Adipocyte (in vitro differentiated cells): ENCODE measurements around the gene ULBP2.
"Not testable (repeated sequence)": the region's sequence is repeated elsewhere in the genome, so short reads cannot be mapped to it uniquely, and the experiment has no call there.

Experiments
- DNase-seq: peaks from one replicate; pipeline ENCODE4 v3.0.0-alpha.2; 2015; ENCODE audit warnings: low read depth
- H3K27me3 ChIP-seq: replicated peaks from 2 replicates; pipeline ENCODE4 v1.7.0; 2013; ENCODE audit warnings: mild to moderate bottlenecking, low read length, moderate library complexity; ENCODE audit not compliant: control insufficient read depth, insufficient read depth
- H3K36me3 ChIP-seq: 2 replicates; pipeline ENCODE4 v1.7.0; 2013; ENCODE audit warnings: low read length, mild to moderate bottlenecking, moderate library complexity; ENCODE audit not compliant: control insufficient read depth, insufficient read depth, severe bottlenecking
- H3K4me1 ChIP-seq: 2 replicates; pipeline ENCODE4 v1.7.0; 2013; ENCODE audit warnings: mild to moderate bottlenecking, low read length, moderate library complexity; ENCODE audit not compliant: control insufficient read depth, insufficient read depth
- H3K4me3 ChIP-seq: 2 replicates; pipeline ENCODE4 v1.7.0; 2013; ENCODE audit warnings: mild to moderate bottlenecking, low read length, moderate library complexity
- H3K9ac ChIP-seq: 2 replicates; pipeline ENCODE4 v1.7.0; 2013; ENCODE audit warnings: mild to moderate bottlenecking, low read length, moderate library complexity
- H3K9me3 ChIP-seq: 2 replicates; pipeline ENCODE4 v1.7.0; 2013; ENCODE audit warnings: mild to moderate bottlenecking, low read length, moderate library complexity; ENCODE audit not compliant: control insufficient read depth

The ULBP2 gene

DNA sequence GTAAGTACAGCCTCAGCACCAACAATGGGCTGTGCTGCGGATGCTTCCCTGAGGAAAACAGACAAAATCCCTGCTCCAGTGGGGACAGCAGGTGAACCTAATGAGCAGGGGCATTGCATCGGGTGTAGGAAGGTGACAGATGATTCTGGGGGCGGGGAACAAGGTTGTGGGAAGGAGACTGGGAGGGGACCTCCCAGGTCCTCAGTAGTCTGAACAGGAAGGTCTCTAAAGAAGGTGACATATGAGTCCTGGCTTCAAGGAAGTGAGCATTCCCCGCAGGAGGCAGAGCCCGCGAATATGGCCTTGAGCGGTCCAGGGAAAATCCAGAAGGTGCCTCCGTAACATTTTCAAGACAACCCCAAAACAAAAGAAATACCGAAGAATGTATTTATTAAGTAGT is 41.3 kb downstream of the ULBP2 start:
- Histone ChIP-seq H3K27me3 (peaks cover 77% of the 10 kb centered on the region), H3K9me3 (peaks cover 16% of the 10 kb centered on the region)
- no peak for DNase-seq

DNA sequence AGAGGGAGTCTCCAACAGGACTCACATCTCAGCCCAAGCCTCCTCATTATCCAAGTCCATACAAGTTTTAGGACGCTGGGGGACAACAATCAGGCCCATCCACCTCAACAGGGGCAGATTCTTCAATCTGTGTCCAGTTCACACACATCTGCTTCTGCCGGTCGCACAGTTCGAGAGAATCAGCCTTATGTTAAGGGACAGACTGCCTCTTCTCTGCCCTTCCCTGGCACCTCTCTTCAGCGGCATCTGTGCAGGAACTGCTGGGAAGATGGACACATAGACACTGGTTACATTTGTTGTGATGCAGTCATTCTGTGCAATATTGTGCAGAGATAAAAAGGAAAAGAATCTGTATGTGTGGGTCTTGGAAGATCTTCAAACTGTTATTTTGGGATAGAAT is 43.0 kb downstream of the ULBP2 start:
- DNase-seq: no peak
- Histone ChIP-seq H3K36me3 (no peaks in the 10 kb centered on the region), H3K4me3 (no peak overlapping the region), H3K4me1 (peaks cover under 1% of the 10 kb centered on the region), H3K9me3 (peaks cover 27% of the 10 kb centered on the region), H3K27me3 (peaks cover 82% of the 10 kb centered on the region), H3K9ac (no peak overlapping the region)

More for the DNA sequence above, 41.3 kb downstream of the ULBP2 start:
- Histone ChIP-seq H3K36me3 (no peaks in the 10 kb centered on the region), H3K4me3 (no peak overlapping the region), H3K4me1 (no peaks in the 10 kb centered on the region), H3K9ac (no peak overlapping the region)

DNA sequence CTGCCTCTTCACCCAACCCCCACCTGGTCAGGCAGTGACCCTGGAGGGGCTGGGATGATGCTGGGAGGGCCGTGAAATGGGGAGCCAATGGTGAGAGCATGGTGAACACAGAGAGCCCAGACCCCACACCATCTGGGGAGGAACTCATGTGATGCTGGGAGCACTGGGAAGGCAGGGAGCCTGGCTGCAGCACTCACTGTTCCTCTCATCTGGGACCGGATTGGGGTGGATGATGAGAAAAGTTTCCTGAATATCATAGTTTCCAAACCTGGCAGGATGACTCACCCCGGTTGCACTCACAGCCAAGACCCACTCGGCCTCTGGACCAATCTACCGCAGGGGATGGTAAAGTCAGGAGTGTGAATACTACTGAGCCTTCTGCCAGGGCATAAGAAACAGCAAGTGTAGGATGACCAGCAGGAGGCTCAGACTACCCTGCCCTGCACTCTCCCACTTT is 43.7 kb downstream of the ULBP2 start:
- no peaks in the 10 kb centered on the region for H3K36me3 ChIP-seq
- no peak for DNase-seq

DNA sequence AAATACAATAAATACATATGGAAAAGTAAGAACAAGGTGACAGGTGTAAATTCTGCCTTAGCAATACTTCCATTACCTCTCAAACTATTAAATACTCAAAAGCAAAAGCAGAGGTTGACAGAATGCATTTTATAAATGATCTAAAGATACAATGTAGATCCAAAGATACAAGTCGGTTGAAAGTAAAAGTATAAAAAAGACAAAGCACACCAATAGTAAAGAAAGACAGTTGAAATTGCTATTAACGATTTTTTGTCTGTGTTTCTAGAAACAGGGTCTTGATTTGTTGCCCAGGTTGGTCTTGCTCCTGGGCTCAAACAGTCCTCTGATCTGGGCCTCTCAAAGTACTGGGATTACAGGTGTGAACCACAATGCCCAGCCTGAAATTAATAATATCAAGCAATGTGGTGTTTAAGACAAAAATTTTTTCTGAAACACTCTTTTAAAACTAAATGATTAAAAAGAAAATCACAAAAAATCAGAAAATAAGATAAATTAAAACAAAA is 45.8 kb downstream of the ULBP2 start:
- DNase-seq: no peak
- peaks cover 27% of the 10 kb centered on the region for H3K9me3 ChIP-seq
- H3K27me3 ChIP-seq: peaks cover 90% of the 10 kb centered on the region
- H3K9ac ChIP-seq: no peak overlapping the region
- peaks cover 15% of the 10 kb centered on the region for H3K4me1 ChIP-seq
- H3K4me3 ChIP-seq: no peak overlapping the region
- H3K36me3 ChIP-seq: no peaks in the 10 kb centered on the region

More for the DNA sequence above, 43.7 kb downstream of the ULBP2 start:
- Histone ChIP-seq H3K4me3 (no peak overlapping the region), H3K9ac (no peak overlapping the region), H3K9me3 (peaks cover 27% of the 10 kb centered on the region), H3K27me3 (peaks cover 86% of the 10 kb centered on the region), H3K4me1 (peaks cover 8% of the 10 kb centered on the region)

DNA sequence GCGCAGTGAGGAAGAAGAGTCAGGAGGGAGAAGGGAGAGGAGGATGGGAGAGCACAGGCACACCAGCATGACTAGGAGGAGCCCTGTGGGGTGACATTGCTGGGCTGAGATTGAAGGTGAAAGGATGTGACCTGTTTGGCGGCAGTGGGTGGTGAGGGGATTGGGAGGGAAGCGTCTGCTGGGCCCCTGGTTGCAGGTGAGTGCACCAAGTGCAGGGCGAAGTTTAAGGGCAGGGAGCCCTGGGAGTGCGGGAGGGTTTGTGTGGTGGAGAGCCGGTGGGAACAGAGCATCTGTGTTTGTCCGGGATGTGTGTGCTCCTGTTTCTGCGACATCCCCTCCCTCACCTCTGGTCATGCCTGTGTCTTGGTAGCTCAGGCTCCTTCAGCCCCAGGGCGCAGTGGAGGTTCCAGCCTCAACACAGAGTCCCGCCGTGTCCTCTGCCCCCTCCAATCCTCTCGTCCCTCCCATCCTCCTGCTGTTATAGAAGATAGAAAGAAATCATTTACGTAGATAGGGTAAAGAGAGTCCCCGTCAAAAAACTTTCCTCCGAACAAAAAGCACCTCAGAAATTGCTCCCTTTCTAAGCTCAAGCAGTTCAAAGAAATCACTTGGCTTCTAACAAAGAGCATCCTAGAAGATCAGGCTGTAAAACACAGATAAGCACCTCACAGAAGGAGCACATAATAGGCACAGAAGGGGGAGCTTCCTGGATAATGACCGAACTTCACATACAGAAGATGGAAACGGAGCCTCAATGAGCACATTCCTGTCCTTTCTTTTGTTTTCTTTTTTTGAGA is 46.9 kb downstream of the ULBP2 start:
- H3K27me3 ChIP-seq: peaks cover 92% of the 10 kb centered on the region
- no peak for DNase-seq
- peaks cover 15% of the 10 kb centered on the region for H3K4me1 ChIP-seq
- no peak overlapping the region for H3K4me3 ChIP-seq
- no peaks in the 10 kb centered on the region for H3K36me3 ChIP-seq
- peaks cover 29% of the 10 kb centered on the region for H3K9me3 ChIP-seq
- H3K9ac ChIP-seq: no peak overlapping the region

DNA sequence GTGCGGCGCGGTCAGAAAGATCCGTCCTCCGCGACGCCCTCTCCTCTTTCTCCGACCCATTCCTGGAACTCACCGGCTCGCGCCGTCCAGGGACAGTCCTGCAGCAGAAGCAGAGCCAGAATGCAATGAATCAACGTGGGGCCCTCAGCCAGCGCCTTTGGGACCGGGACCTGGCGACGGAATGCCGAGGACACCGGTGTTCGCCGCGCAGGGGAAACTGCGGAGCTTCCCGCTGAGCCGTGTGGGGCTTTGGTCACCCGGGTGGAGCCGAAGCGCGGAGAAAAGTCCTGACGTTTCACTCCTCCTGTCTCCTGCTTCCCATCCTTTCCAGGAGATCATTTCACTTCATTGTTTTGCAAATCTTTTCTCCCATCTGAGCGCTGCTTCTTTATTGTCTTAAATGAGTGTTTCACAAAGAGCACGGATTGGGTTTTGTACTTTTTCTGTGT is 48.4 kb downstream of the ULBP2 start:
- H3K4me1 ChIP-seq: peaks cover 15% of the 10 kb centered on the region
- peaks cover 97% of the 10 kb centered on the region for H3K27me3 ChIP-seq
- H3K9ac ChIP-seq: no peak overlapping the region
- DNase-seq: peak; percentile 11
- H3K36me3 ChIP-seq: no peaks in the 10 kb centered on the region
- peak overlapping the region; percentile 65 for H3K4me3 ChIP-seq
- H3K9me3 ChIP-seq: peaks cover 34% of the 10 kb centered on the region

DNA sequence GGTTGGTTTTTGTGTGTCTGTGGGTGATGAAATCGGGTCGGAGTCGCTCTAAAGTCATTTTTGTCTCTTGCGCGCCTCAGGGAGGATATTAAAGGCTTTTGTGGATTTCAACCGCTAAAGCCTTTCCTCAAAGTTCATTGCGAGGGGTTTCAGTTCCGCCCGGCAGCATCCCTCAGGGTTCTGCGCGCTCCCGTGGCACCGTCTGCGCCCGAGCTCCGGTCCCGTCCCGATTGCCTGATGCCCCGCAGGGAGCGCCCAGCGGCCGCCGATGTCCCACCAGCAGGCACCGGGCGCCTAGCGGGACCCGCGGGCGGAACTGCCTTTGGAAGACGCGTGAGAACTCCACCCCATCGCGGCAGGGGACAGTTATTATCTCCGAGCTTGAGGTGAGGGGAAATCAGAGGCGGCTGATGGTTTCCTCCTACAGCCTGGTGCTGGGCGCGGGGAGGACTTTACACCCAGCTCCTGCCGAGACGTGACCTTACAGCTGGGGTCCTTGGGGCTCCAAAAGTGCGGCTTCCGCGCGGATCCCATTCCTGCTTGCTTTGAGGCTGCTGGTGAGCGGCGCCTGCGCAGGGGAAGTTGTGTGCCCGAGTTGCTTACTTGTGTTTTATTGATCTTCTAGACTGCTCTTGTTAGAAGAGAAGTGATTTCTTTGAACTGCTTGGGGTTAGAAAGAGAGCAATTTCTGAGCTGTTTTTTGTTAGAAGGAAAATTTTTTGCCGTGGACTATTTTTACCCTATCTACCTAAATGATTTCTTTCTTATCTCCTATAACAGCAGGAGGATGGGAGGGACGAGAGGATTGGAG is 49.1 kb downstream of the ULBP2 start:
- peak overlapping the region; percentile 65 for H3K4me3 ChIP-seq
- H3K27me3 ChIP-seq: peaks cover 97% of the 10 kb centered on the region
- peaks cover 34% of the 10 kb centered on the region for H3K9me3 ChIP-seq
- H3K36me3 ChIP-seq: no peaks in the 10 kb centered on the region
- peaks cover 15% of the 10 kb centered on the region for H3K4me1 ChIP-seq
- peak; percentile 15 for DNase-seq
- no peak overlapping the region for H3K9ac ChIP-seq

DNA sequence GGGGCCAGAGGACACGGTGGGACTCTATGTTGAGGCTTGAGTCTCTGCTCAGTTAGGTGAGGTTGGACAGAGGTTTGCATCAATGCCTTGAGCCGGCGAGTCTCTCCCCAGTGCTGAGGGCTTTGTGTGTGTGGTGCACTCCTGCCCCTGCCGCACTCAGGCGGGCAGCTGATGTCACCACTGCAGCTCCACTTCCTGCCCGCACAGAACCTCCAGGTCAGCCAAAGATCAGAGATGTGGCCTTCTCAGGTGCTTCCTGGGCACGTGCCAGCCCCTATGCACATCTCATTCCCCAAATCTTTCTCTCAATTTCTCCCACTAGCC is 49.6 kb downstream of the ULBP2 start:
- Histone ChIP-seq H3K9me3 (peaks cover 34% of the 10 kb centered on the region), H3K4me1 (peaks cover 15% of the 10 kb centered on the region), H3K27me3 (peaks cover 97% of the 10 kb centered on the region)
- not testable (repeated sequence) for H3K9ac ChIP-seq, H3K36me3 ChIP-seq, H3K4me3 ChIP-seq, DNase-seq

DNA sequence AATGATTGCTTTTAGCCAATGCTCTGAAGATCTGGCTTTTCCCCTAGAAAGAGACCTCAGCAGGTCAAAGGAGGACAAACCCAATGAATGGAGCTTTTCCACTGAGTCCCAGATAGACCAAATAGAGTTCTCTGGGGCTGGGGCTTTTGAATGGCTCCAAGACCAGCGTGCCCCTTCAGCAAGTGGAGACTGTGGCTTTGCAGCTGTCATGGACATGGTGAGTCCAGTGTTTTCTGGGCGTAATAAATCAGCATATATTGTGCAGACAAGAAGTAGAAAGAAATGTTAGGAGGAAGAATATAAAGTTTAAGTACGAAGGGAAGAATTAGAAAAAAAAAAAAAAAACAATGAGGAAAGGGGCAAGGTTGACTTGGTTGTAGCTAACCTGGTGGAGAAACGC is 50.0 kb downstream of the ULBP2 start:
- Histone ChIP-seq H3K9ac (no peak overlapping the region), H3K27me3 (peaks cover 97% of the 10 kb centered on the region), H3K4me1 (peaks cover 15% of the 10 kb centered on the region), H3K9me3 (peaks cover 31% of the 10 kb centered on the region), H3K36me3 (no peaks in the 10 kb centered on the region), H3K4me3 (no peak overlapping the region)
- no peak for DNase-seq

DNA sequence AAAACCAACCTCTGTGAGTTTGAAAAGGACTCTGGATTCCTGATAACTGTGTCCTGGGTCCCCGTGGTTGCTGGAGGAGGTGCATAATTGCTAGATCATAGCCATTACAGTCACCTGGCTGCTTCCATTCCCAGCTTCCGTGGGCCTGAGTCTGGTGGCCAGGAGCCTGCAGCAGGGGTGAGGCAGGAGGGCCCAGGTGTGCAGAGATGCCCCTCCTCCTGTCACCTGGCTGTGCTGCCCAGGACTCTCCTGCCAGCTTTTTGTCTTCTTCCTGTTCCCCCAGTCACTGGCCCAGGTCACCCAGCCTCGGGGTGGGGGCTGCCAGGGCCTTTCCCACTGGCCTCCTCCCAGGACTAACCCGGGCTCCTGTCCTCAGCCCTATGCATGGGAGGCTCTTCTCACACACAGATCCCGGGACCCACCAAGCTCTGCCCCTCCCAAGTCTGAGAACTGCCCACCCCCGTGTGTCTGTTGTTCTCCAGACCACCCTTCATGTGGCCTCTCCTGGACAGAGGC is 53.5 kb downstream of the ULBP2 start:
- H3K9me3 ChIP-seq: peaks cover 6% of the 10 kb centered on the region
- H3K36me3 ChIP-seq: no peaks in the 10 kb centered on the region
- H3K4me3 ChIP-seq: no peak overlapping the region
- H3K27me3 ChIP-seq: peaks cover 89% of the 10 kb centered on the region
- DNase-seq: no peak
- no peak overlapping the region for H3K9ac ChIP-seq
- H3K4me1 ChIP-seq: peaks cover 9% of the 10 kb centered on the region

DNA sequence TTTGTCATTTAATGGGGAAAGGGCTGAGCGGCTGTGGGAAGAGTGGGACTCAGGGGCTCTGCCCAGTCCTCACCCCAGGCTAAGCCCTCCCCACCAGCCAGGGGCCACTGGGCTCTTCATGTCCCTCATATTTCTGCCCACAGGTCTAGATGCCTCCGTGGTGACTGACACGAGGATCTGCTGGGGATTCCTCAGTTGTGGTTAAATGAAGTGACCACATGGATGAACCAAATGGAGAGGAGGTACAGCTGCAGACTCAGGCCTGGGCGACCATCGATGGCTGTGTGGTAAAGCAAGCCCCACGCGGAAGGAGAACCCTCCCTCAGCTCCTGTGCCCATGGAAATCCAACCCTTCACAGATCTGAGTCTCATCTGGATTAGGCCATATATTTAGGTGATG is 54.2 kb downstream of the ULBP2 start:
- H3K36me3 ChIP-seq: no peaks in the 10 kb centered on the region
- H3K9me3 ChIP-seq: peaks cover 6% of the 10 kb centered on the region
- H3K9ac ChIP-seq: no peak overlapping the region
- peaks cover 88% of the 10 kb centered on the region for H3K27me3 ChIP-seq
- H3K4me1 ChIP-seq: peaks cover 2% of the 10 kb centered on the region
- H3K4me3 ChIP-seq: no peak overlapping the region
- DNase-seq: no peak
